Measurements from ENCODE around the gene GDF9. TPM values are rescaled to one million over a fixed set of nuclear protein-coding genes. Genes with fewer than 3 reads are reported as not detected.
A peak's percentile ranks its signal among the peaks of the same experiment; 100 is the strongest.

GDF9 gene
- total RNA-seq, 3 donors from 2014 or later (not counting 1 experiment from before 2014, with no cell fraction given): 0.53 to 0.78 (median 0.57) TPM

DNA sequence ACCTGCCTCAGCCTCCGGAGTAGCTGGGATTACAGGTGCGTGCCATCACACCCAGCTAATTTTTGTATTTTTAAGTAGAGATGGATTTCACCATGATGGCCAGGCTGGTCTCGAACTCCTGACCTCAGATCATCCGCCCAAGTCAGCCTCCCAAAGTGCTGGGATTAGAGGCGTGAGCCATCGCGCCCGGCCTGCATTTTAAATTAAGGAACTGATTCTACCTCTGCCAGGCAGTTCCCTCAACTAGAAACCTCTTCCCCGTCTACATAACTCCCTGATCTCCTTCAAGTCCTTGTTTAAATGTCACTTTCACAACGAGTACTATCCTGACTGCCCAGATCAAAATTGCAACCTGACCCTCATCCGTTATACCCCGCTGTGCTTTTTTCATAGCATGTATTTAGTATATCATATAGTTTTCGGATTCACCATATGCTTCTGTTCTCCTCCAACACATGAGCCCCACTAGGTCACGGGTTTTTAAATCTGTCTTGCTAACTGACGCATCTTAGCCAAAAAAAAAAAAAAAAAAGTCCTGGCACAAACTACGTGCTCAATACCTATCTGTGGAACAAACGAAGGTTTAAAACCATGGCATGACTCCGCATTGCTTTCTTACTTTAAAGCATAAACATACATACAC lies 54.0 kb downstream of the GDF9 start:
- Mint-ChIP-seq H3K27me3 (ENCODE audit: low read depth in 2 of 2) (peaks cover 49 to 69% of the 10 kb centered on the region in 2 donors), H3K27ac (no peak overlapping the region), H3K4me3 (peak overlapping the region; percentile 70), H3K36me3 (no peaks in the 10 kb centered on the region), H3K9me3 (no peaks in the 10 kb centered on the region), H3K4me1 (peaks cover 6 to 8% of the 10 kb centered on the region in 2 donors)
- DNase-seq (no peak), ATAC-seq (no peak)
- Histone ChIP-seq H3K4me3 (ENCODE audit: low read length) (no peak overlapping the region), H3K27ac (ENCODE audit: low read length) (no peak overlapping the region), H3K36me3 (ENCODE audit: control insufficient read depth, insufficient read depth, low read length) (no peaks in the 10 kb centered on the region), H3K4me1 (ENCODE audit: control insufficient read depth, insufficient read depth, low read length) (peaks cover 3% of the 10 kb centered on the region), H3K9me3 (ENCODE audit: control insufficient read depth, insufficient read depth, low read length) (no peaks in the 10 kb centered on the region), H3K27me3 (ENCODE audit: control insufficient read depth, insufficient read depth, low read length) (peaks cover 16% of the 10 kb centered on the region)
- WGBS (ENCODE audit: insufficient coverage): 51% methylated on average over 14 of the region's 18 CpGs
- TF ChIP-seq, protein P1, sequence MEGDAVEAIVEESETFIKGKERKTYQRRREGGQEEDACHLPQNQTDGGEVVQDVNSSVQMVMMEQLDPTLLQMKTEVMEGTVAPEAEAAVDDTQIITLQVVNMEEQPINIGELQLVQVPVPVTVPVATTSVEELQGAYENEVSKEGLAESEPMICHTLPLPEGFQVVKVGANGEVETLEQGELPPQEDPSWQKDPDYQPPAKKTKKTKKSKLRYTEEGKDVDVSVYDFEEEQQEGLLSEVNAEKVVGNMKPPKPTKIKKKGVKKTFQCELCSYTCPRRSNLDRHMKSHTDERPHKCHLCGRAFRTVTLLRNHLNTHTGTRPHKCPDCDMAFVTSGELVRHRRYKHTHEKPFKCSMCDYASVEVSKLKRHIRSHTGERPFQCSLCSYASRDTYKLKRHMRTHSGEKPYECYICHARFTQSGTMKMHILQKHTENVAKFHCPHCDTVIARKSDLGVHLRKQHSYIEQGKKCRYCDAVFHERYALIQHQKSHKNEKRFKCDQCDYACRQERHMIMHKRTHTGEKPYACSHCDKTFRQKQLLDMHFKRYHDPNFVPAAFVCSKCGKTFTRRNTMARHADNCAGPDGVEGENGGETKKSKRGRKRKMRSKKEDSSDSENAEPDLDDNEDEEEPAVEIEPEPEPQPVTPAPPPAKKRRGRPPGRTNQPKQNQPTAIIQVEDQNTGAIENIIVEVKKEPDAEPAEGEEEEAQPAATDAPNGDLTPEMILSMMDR (IDR thresholded peaks at IDR 0.05): no peak
- intact Hi-C loops (cut with micrococcal nuclease): no loop called here

Other genes with a start within 250 kb of the GDF9 start
- 1 to 10 TPM in 1 of 3 donors, under 1 TPM in 1, not detected in 1; 0.80 to 1.4 TPM for gene IL13, start 208.3 kb downstream of the GDF9 start, total RNA-seq
- gene IL4, start 192.5 kb downstream of the GDF9 start, total RNA-seq: 1 to 10 TPM in 1 of 3 donors, not detected in 2; 8.1 TPM
- gene KIF3A, start 128.9 kb downstream of the GDF9 start, total RNA-seq: 10 to 100 TPM; 13.6 to 19.2 (median 18.6) TPM
- gene CCNI2, start 119.0 kb downstream of the GDF9 start, total RNA-seq: 1 to 10 TPM in 1 of 3 donors, under 1 TPM in 1, not detected in 1; 0.23 to 1.5 TPM
- gene SEPTIN8, start 89.2 kb downstream of the GDF9 start, total RNA-seq: 10 to 100 TPM in 1 of 3 donors, 1 to 10 TPM in 2; 5.2 to 17.0 (median 9.4) TPM
- not detected for gene SOWAHA, start 53.2 kb downstream of the GDF9 start, total RNA-seq
- gene SHROOM1, start 35.8 kb downstream of the GDF9 start, total RNA-seq: 1 to 10 TPM in 1 of 3 donors, under 1 TPM in 2; 0.82 to 3.5 (median 0.85) TPM
- 100 to 1,000 TPM; 114 to 116 (median 115) TPM for gene UQCRQ, start 173 bp upstream of the GDF9 start, total RNA-seq
- gene LEAP2, start 7.2 kb upstream of the GDF9 start, total RNA-seq: 1 to 10 TPM in 2 of 3 donors, under 1 TPM in 1; 0.70 to 1.3 (median 1.2) TPM
- gene AFF4, start 97.2 kb upstream of the GDF9 start, total RNA-seq: 10 to 100 TPM; 87.5 to 98.1 (median 90.8) TPM
- 10 to 100 TPM; 18.4 to 20.5 (median 20.4) TPM for gene ZCCHC10, start 160.1 kb upstream of the GDF9 start, total RNA-seq
- 10 to 100 TPM; 38.3 to 58.6 (median 43.0) TPM for gene HSPA4, start 185.5 kb upstream of the GDF9 start, total RNA-seq